Liver (tissue), 9 donors: ENCODE results near the gene STAP2. TPM values are rescaled to one million over a fixed set of nuclear protein-coding genes. Genes with fewer than 3 reads are reported as not detected.

Experiments
- DNase-seq: peaks from one replicate; pipeline ENCODE4 v3.0.0-alpha.2; 2017; ENCODE audit warnings: low spot score
- H3K27ac ChIP-seq, 2 donors: one replicate each; pipeline ENCODE4 v1.7.0; 2013; ENCODE audit warnings: inconsistent platforms in 2 of 2, low read length in 2 of 2, control low read depth in 1 of 2, low read depth in 1 of 2, mild to moderate bottlenecking in 1 of 2
- H3K27me3 ChIP-seq, 4 donors: one replicate each; pipeline versions ENCODE4 v1.6.1 to v1.7.0; 2013; ENCODE audit warnings: low read length in 3 of 4, inconsistent platforms in 1 of 4, mild to moderate bottlenecking in 1 of 4, moderate library complexity in 1 of 4; ENCODE audit not compliant: control insufficient read depth in 4 of 4, insufficient read depth in 4 of 4
- H3K36me3 ChIP-seq, 4 donors: one replicate each; pipeline versions ENCODE4 v1.6.1 to v1.7.0; 2013; ENCODE audit warnings: low read length in 3 of 4, mild to moderate bottlenecking in 3 of 4, low read depth in 1 of 4, moderate library complexity in 1 of 4; ENCODE audit not compliant: control insufficient read depth in 4 of 4, insufficient read depth in 3 of 4
- H3K4me1 ChIP-seq, 4 donors: one replicate each; pipeline versions ENCODE4 v1.6.1 to v1.7.0; 2013; ENCODE audit warnings: low read length in 3 of 4, mild to moderate bottlenecking in 3 of 4, moderate library complexity in 1 of 4; ENCODE audit not compliant: control insufficient read depth in 4 of 4, insufficient read depth in 4 of 4
- H3K4me3 ChIP-seq, 3 donors: one replicate each; pipeline versions ENCODE4 v1.6.1 to v1.7.0; 2013; ENCODE audit warnings: low read length in 3 of 3, control low read depth in 1 of 3, low read depth in 1 of 3, mild to moderate bottlenecking in 1 of 3
- H3K9ac ChIP-seq, 2 donors: one replicate each; pipeline ENCODE4 v1.7.0; 2013; ENCODE audit warnings: low read length in 2 of 2, mild to moderate bottlenecking in 2 of 2, moderate library complexity in 2 of 2, control low read depth in 1 of 2, low read depth in 1 of 2
- H3K9me3 ChIP-seq, 4 donors: one replicate each; pipeline versions ENCODE4 v1.6.1 to v1.7.0; 2013; ENCODE audit warnings: low read length in 3 of 4; ENCODE audit not compliant: control insufficient read depth in 4 of 4
- EGR1 ChIP-seq, 2 donors: IDR thresholded peaks; 2 replicates each; pipeline ENCODE4 v1.6.1; 2016 to 2018; ENCODE audit warnings: antibody characterized with exemption in 2 of 2, low read depth in 2 of 2
- GABPA ChIP-seq, 2 donors: IDR thresholded peaks in 1 of 2; conservative IDR thresholded peaks in 1 of 2; 2 replicates each; pipeline ENCODE4 v1.6.1; 2016; ENCODE audit warnings: antibody characterized with exemption in 2 of 2, mild to moderate bottlenecking in 1 of 2, moderate library complexity in 1 of 2
- HNF4A ChIP-seq, 2 donors: conservative IDR thresholded peaks; 2 replicates each; pipeline ENCODE4 v1.6.1; 2016; ENCODE audit warnings: antibody characterized with exemption in 2 of 2, mild to moderate bottlenecking in 2 of 2
- NR2F2 ChIP-seq: IDR thresholded peaks from 2 replicates; pipeline ENCODE4 v1.6.1; 2016; ENCODE audit warnings: antibody characterized with exemption
- RAD21 ChIP-seq, 2 donors: IDR thresholded peaks; 2 replicates each; pipeline ENCODE4 v1.6.1; 2016; ENCODE audit warnings: antibody characterized with exemption in 2 of 2, mild to moderate bottlenecking in 2 of 2
- RXRA ChIP-seq, 2 donors: IDR thresholded peaks; 2 replicates each; pipeline ENCODE4 v1.6.1; 2017 to 2018; ENCODE audit warnings: antibody characterized with exemption in 2 of 2, mild to moderate bottlenecking in 1 of 2
- SP1 ChIP-seq: IDR thresholded peaks from 2 replicates; pipeline ENCODE4 v1.6.1; 2018; ENCODE audit warnings: antibody characterized with exemption, mild to moderate bottlenecking
- YY1 ChIP-seq: IDR thresholded peaks from 2 replicates; pipeline ENCODE4 v1.6.1; 2016; ENCODE audit warnings: antibody characterized with exemption, mild to moderate bottlenecking
- WGBS: extraction: QIAGEN DNeasy Blood & Tissue Kit; methylation state at CpG from one replicate; pipeline ENCODE4 v1.1.7; 2013; 5-methylcytosine and 5-hydroxymethylcytosine counted together
- polyA plus RNA-seq, 2 donors: library from polyadenylated mRNA; stranded (reverse) in 1 of 2; unstranded in 1 of 2; fragments of 200-250 nt in 1 of 2; fragments of >200 nt in 1 of 2; fragmentation: Nextera tagmentation in 1 of 2; extraction: Ambion mirVana in 1 of 2; gene quantifications; one replicate each; pipeline versions ENCODE4 v1.2.1 to v1.2.3, GENCODE V29; 2013 to 2015
- total RNA-seq, 2 donors: library from RNA; depleted of rRNA; stranded (reverse); fragments of >200 nt; gene quantifications; one replicate each; pipeline ENCODE4 v1.2.3, GENCODE V29; 2014
- TF ChIP-seq, protein P1 (sequence below): IDR thresholded peaks from 2 replicates; pipeline ENCODE4 v1.6.1; 2016; ENCODE audit warnings: antibody characterized with exemption
- TF ChIP-seq, protein P2 (sequence below): IDR thresholded peaks from 2 replicates; pipeline ENCODE4 v1.6.1; 2016; ENCODE audit warnings: antibody characterized with exemption
- TF ChIP-seq, protein P3 (sequence below): fragments of 150-350 bp; IDR thresholded peaks from 2 replicates; pipeline ENCODE4 v1.5.1; 2017; ENCODE audit warnings: improper control_type of control experiment, low read depth, low read length; ENCODE audit not compliant: missing input control
- TF ChIP-seq, protein P4 (sequence below): IDR thresholded peaks from 2 replicates; pipeline ENCODE4 v1.6.1; 2016; ENCODE audit warnings: antibody characterized with exemption
- donor health status: healthy.
- donor health status: healthy.
- donor health status: healthy.
- donor health status: healthy.
- donor health status: healthy.

STAP2 gene
- total and polyA plus RNA-seq, 4 donors = 8.6 to 26.4 (median 24.0) TPM

DNA sequence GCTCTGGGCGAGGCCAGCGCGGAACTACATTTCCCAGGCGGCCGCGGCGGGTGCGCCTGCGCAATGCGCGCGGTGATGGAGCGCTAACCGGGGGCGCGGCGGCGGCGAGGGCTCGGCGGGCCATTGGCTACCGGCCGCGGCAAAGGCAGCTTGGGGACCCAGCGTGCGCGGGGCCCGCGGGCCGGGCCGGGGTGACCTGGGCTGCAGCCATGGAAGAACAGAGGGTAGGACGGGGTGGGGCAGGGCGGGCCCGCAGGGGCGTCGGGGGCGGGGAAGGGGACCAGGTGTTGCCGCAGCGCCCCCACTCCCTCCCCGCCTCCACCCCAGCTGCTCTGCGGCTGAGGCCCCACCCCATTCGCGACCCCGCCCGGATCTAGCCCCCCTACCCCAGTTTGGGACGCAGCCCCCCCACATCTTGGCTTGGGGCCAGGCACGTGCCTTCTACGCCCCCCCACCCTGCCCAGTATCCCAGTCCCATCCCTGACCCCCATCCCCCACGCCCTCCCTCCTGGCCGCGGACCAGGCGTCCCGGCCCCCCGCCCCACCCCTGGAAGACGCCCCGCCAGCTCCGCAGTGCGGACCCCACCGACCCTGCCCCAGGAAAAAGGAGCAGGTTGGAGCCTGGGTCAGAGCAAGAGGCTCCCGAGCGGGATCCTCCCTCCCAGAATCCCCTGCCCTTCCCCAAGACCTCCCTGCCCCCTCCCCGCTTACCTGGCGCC, 33.9 kb downstream of the STAP2 start, which contains the start of gene FSD1:
FSD1 (plus strand) TSS at position 61 of the 719 bp plus-strand sequence; CDS start at position 210, 149 bp downstream.
- H3K9ac ChIP-seq = no peak within 1 kb of the TSS
- 12% methylated on average over 63 of the region's 63 CpGs for whole genome bisulfite sequencing
- H3K27ac ChIP-seq = no peak within 1 kb of the TSS
- DNase-seq = no peak
- no peaks in the 10 kb centered on the region for H3K4me1 ChIP-seq
- H3K36me3 ChIP-seq = no peaks in the 10 kb centered on the region
- H3K4me3 ChIP-seq = no peak within 1 kb of the TSS
- no peaks in the 10 kb centered on the region for H3K27me3 ChIP-seq
- TF ChIP-seq SP1 (no peak), RXRA (IDR thresholded peaks at IDR 0.05) (no peak), HNF4A (conservative IDR thresholded peaks at IDR 0.05) (no peak), EGR1 (IDR thresholded peaks at IDR 0.05; ENCODE audit: low read depth in 2 of 2) (no peak)
- TF ChIP-seq, protein P1, sequence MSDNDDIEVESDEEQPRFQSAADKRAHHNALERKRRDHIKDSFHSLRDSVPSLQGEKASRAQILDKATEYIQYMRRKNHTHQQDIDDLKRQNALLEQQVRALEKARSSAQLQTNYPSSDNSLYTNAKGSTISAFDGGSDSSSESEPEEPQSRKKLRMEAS = no peak
- no peaks in the 10 kb centered on the region for H3K9me3 ChIP-seq

GRCh38 chr19:4303819-4304537, 34.6 kb downstream of the STAP2 start:
- DNase-seq = no peak
- H3K9ac ChIP-seq = no peak overlapping the region
- H3K27ac ChIP-seq = no peak overlapping the region
- WGBS = 53% methylated on average over 18 of the region's 18 CpGs
- H3K4me3 ChIP-seq = no peak overlapping the region
- TF ChIP-seq YY1 = no peak
- TF ChIP-seq, protein P2, sequence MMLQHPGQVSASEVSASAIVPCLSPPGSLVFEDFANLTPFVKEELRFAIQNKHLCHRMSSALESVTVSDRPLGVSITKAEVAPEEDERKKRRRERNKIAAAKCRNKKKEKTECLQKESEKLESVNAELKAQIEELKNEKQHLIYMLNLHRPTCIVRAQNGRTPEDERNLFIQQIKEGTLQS = no peak
- TF ChIP-seq GABPA (IDR thresholded peaks at IDR 0.05 in 1 of 2, conservative IDR thresholded peaks at IDR 0.05 in 1 of 2) = no peak
- TF ChIP-seq, protein P3, sequence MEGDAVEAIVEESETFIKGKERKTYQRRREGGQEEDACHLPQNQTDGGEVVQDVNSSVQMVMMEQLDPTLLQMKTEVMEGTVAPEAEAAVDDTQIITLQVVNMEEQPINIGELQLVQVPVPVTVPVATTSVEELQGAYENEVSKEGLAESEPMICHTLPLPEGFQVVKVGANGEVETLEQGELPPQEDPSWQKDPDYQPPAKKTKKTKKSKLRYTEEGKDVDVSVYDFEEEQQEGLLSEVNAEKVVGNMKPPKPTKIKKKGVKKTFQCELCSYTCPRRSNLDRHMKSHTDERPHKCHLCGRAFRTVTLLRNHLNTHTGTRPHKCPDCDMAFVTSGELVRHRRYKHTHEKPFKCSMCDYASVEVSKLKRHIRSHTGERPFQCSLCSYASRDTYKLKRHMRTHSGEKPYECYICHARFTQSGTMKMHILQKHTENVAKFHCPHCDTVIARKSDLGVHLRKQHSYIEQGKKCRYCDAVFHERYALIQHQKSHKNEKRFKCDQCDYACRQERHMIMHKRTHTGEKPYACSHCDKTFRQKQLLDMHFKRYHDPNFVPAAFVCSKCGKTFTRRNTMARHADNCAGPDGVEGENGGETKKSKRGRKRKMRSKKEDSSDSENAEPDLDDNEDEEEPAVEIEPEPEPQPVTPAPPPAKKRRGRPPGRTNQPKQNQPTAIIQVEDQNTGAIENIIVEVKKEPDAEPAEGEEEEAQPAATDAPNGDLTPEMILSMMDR = no peak
- TF ChIP-seq, protein P1 = no peak
- no peak for TF ChIP-seq RAD21 (IDR thresholded peaks at IDR 0.05)
- TF ChIP-seq, protein P4, sequence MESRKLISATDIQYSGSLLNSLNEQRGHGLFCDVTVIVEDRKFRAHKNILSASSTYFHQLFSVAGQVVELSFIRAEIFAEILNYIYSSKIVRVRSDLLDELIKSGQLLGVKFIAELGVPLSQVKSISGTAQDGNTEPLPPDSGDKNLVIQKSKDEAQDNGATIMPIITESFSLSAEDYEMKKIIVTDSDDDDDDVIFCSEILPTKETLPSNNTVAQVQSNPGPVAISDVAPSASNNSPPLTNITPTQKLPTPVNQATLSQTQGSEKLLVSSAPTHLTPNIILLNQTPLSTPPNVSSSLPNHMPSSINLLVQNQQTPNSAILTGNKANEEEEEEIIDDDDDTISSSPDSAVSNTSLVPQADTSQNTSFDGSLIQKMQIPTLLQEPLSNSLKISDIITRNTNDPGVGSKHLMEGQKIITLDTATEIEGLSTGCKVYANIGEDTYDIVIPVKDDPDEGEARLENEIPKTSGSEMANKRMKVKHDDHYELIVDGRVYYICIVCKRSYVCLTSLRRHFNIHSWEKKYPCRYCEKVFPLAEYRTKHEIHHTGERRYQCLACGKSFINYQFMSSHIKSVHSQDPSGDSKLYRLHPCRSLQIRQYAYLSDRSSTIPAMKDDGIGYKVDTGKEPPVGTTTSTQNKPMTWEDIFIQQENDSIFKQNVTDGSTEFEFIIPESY = no peak
- TF ChIP-seq RXRA (IDR thresholded peaks at IDR 0.05) = no peak
- no peak for TF ChIP-seq HNF4A (conservative IDR thresholded peaks at IDR 0.05)
- TF ChIP-seq NR2F2 = no peak
- no peaks in the 10 kb centered on the region for H3K36me3 ChIP-seq
- no peaks in the 10 kb centered on the region for H3K4me1 ChIP-seq
- H3K9me3 ChIP-seq = no peaks in the 10 kb centered on the region
- H3K27me3 ChIP-seq = no peaks in the 10 kb centered on the region
